Smooth muscle cell (in vitro differentiated cells): Measurements from ENCODE around the gene OR8B2. TPM values are rescaled to one million over a fixed set of nuclear protein-coding genes. Genes with fewer than 3 reads are reported as not detected.

Source experiments
- DNase-seq: peaks from one replicate; lab custom pipeline; 2025; ENCODE audit not compliant: unreplicated experiment; lab: John Stamatoyannopoulos, UW
- H2AFZ ChIP-seq: fragments of 200-600 bp; sonication (generic); 2 replicates; pipeline ENCODE4 v1.6.0; 2016; ENCODE audit warnings: antibody characterized with exemption, low read depth, mild to moderate bottlenecking
- H3F3A ChIP-seq: fragments of 200-600 bp; sonication (generic); 2 replicates; pipeline ENCODE4 v1.6.0; 2017; ENCODE audit warnings: antibody characterized with exemption, low read depth
- H3K27ac ChIP-seq: fragments of 200-600 bp; sonication (generic); 2 replicates; pipeline ENCODE4 v1.5.1; 2016; ENCODE audit warnings: low read depth, mild to moderate bottlenecking
- H3K27me3 ChIP-seq: fragments of 200-600 bp; sonication (generic); 2 replicates; pipeline ENCODE4 v1.6.1; 2016; ENCODE audit warnings: low read depth, mild to moderate bottlenecking
- H3K36me3 ChIP-seq: fragments of 200-600 bp; sonication (generic); 2 replicates; pipeline ENCODE4 v1.5.1; 2016; ENCODE audit warnings: low read depth
- H3K4me1 ChIP-seq: fragments of 200-600 bp; sonication (generic); 2 replicates; pipeline ENCODE4 v1.5.1; 2016; ENCODE audit warnings: low read depth
- H3K4me2 ChIP-seq: fragments of 200-600 bp; sonication (generic); 2 replicates; pipeline ENCODE4 v1.6.0; 2016; ENCODE audit warnings: mild to moderate bottlenecking
- H3K4me3 ChIP-seq: fragments of 200-600 bp; sonication (generic); 2 replicates; pipeline ENCODE4 v1.5.1; 2016; ENCODE audit warnings: mild to moderate bottlenecking
- H3K79me2 ChIP-seq: fragments of 200-600 bp; sonication (generic); 2 replicates; pipeline ENCODE4 v1.6.0; 2016; ENCODE audit warnings: low read depth, mild to moderate bottlenecking
- H3K9ac ChIP-seq: fragments of 200-600 bp; sonication (generic); 2 replicates; pipeline ENCODE4 v1.6.0; 2016; ENCODE audit warnings: low read depth
- H3K9me3 ChIP-seq: fragments of 200-600 bp; sonication (generic); replicated peaks from 2 replicates; pipeline ENCODE4 v1.5.1; 2016; ENCODE audit warnings: low read depth
- H4K20me1 ChIP-seq: fragments of 200-600 bp; sonication (generic); 2 replicates; pipeline ENCODE4 v1.6.0; 2016; ENCODE audit warnings: low read depth
- CTCF ChIP-seq: fragments of 200-600 bp; sonication (generic); IDR thresholded peaks from 2 replicates; pipeline ENCODE4 v1.5.1; 2017; ENCODE audit warnings: borderline replicate concordance, mild to moderate bottlenecking, antibody characterized with exemption; ENCODE audit not compliant: insufficient read depth, poor library complexity, severe bottlenecking
- WGBS: methylation state at CpG from one replicate; pipeline ENCODE4 v1.1.7; 2016; ENCODE audit warnings: low lambda C conversion rate; 5-methylcytosine and 5-hydroxymethylcytosine counted together
- polyA plus RNA-seq: library from polyadenylated mRNA; unstranded; fragments of >200 nt; fragmentation: Nextera tagmentation; extraction: Ambion mirVana; gene quantifications from 2 replicates; pipeline ENCODE4 v1.2.1, GENCODE V29; 2016
- total RNA-seq: library from RNA; depleted of rRNA; stranded (reverse); fragments of >200 nt; gene quantifications from 2 replicates; pipeline ENCODE4 v1.2.3, GENCODE V29; 2014

Gene OR8B2
- total and polyA plus RNA-seq, 2 experiments from 2014 or later = not detected

- Histone ChIP-seq H3K4me1 (no peaks in the 10 kb centered on the region), H4K20me1 (no peaks in the 10 kb centered on the region), H3K4me3 (no peak overlapping the region), H2AFZ (no peak overlapping the region), H3K9me3 (no peaks in the 10 kb centered on the region), H3K27me3 (peaks cover 9% of the 10 kb centered on the region), H3F3A (no peaks in the 10 kb centered on the region), H3K79me2 (no peaks in the 10 kb centered on the region), H3K36me3 (no peaks in the 10 kb centered on the region), H3K4me2 (no peak overlapping the region), H3K27ac (no peak overlapping the region), H3K9ac (no peak overlapping the region)
- DNase-seq = no peak
- TF ChIP-seq CTCF = no peak
- WGBS = 74% methylated on average over 4 of the region's 4 CpGs
Measured at GRCh38 chr11:124421043-124421442, 36.7 kb upstream of the OR8B2 start.

DNA sequence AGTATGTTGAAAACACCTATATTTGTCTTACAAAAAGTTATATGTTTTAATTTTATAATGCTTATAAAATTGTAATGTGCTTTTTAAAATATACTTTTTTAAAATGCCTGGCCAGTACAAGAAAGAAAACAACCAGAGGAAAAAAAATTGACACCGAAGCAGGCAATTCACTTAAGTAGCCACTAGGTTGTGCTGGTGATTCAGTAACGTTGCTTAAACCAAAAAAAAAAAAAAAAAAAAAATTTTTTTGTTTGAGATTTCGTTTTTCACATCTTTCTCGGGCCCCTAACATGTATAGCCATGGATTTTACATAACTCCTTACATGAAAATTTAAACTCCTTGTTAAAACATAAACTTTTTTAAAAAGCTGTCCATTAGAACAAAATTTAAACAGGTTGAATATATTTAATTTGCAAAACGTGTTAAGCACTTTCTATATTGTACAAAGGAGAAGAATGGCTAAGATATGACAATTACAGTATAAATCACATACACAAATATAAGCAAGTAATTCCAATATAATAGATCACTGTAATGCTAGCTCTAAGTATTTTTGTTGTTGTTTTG is 31.1 kb upstream of the OR8B2 start:
- no peaks in the 10 kb centered on the region for H3K79me2 ChIP-seq
- 29% methylated on average over 5 of the region's 5 CpGs for WGBS
- no peaks in the 10 kb centered on the region for H3K9me3 ChIP-seq
- H2AFZ ChIP-seq = no peak overlapping the region
- no peaks in the 10 kb centered on the region for H3F3A ChIP-seq
- no peaks in the 10 kb centered on the region for H4K20me1 ChIP-seq
- H3K4me3 ChIP-seq = no peak overlapping the region
- TF ChIP-seq CTCF = peak; percentile 66
- H3K4me2 ChIP-seq = no peak overlapping the region
- H3K36me3 ChIP-seq = no peaks in the 10 kb centered on the region
- DNase-seq = no peak
- no peak overlapping the region for H3K27ac ChIP-seq
- H3K27me3 ChIP-seq = peaks cover 9% of the 10 kb centered on the region
- H3K4me1 ChIP-seq = no peaks in the 10 kb centered on the region
- H3K9ac ChIP-seq = no peak overlapping the region

DNA sequence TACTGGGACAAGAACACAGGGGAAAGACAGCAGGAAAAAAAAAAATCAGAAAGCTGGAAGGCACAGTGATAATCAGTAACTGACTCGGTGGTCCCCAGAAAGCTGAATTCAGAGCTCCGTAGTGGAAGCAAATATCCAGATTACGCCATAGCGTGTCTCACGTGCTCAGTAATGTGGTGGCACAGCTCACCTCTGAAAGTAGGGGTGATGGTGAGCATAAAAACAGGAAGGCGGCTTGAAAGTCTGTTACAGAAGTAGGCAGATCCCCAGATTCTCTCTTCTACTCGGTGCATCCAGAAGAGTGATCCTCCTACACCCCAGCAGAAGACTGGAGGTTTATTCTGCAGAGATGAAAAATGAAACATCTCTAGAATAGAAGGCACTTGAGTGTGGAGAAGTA is 25.6 kb upstream of the OR8B2 start:
- H4K20me1 ChIP-seq = no peaks in the 10 kb centered on the region
- no peak overlapping the region for H3K4me2 ChIP-seq

More for the DNA sequence above, 25.6 kb upstream of the OR8B2 start:
- no peak overlapping the region for H3K9ac ChIP-seq
- no peaks in the 10 kb centered on the region for H3K4me1 ChIP-seq
- H3K4me3 ChIP-seq = no peak overlapping the region
- 83% methylated on average over 7 of the region's 7 CpGs for WGBS
- H3K36me3 ChIP-seq = no peaks in the 10 kb centered on the region
- no peaks in the 10 kb centered on the region for H3K79me2 ChIP-seq
- no peaks in the 10 kb centered on the region for H3F3A ChIP-seq
- H3K9me3 ChIP-seq = no peaks in the 10 kb centered on the region
- no peak for DNase-seq
- no peaks in the 10 kb centered on the region for H3K27me3 ChIP-seq
- no peak overlapping the region for H2AFZ ChIP-seq
- TF ChIP-seq CTCF = no peak
- no peak overlapping the region for H3K27ac ChIP-seq
